ENCODE measurements around the gene NFS1. TPM values are rescaled to one million over a fixed set of nuclear protein-coding genes. Genes with fewer than 3 reads are reported as not detected.

Gene NFS1
- total RNA-seq, 4 donors from 2014 or later = 25.3 to 63.3 (median 32.7) TPM

DNA sequence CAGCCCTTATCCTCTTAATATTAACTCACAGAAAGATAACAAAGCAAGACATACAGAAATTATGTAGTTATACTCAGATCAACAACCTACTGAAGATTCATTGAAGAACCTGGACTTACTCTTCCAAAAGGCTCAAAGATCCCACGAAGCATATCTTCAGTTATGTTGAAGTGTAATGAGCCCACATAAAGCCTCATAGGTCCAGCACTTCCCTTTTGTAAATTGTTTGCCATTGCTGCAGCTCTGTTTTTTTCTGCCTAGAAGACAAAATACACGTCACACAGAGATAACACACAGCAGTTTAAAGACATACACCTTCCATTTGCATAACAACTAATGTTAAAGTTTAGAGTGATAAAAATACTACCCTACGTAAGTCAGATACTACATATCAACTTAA lies 22.5 kb upstream of the NFS1 start:
- Histone ChIP-seq H3K36me3 (peaks cover 95 to 100% (median 98%) of the 10 kb centered on the region in 4 donors), H3K27me3 (no peaks in the 10 kb centered on the region), H3K9me3 (no peaks in the 10 kb centered on the region), H3K27ac (replicated peaks in 1 of 4) (no peak overlapping the region), H3K4me3 (no peak overlapping the region), H3K4me1 (peaks cover 25 to 68% (median 37%) of the 10 kb centered on the region in 4 donors)
- intact Hi-C loops (cut with DNase I) = no loop called here
- 66% methylated on average over 3 of the region's 3 CpGs for WGBS
- no peak for TF ChIP-seq POLR2AphosphoS5 (IDR thresholded peaks at IDR 0.05)
- no peak for TF ChIP-seq EP300 (IDR thresholded peaks at IDR 0.05)
- TF ChIP-seq POLR2A (IDR thresholded peaks at IDR 0.05; ENCODE audit: low read depth) = no peak
- no peak for TF ChIP-seq CTCF (IDR thresholded peaks at IDR 0.05)
- no peak for DNase-seq (ENCODE audit: extremely low spot score)

DNA sequence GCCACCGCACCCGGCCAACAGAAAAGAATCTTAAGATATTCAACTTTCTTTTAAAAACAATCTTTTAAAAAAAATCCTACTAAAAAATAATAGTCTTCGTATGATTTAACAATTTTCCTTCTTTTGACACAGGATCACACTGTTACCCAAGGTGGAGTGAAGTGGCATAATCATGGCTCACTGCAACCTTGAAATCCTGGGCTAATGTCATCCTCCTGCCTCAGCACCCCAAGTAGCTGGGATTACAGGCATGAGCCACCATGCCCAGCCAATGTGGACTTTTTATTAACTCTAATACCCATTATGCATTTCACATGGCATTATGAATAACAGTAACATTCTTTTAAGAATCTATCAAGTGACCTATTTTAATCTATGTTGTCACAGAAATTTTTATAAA lies 22.1 kb upstream of the NFS1 start:
- WGBS = 87% methylated on average over 3 of the region's 3 CpGs
- no peak for TF ChIP-seq EP300 (IDR thresholded peaks at IDR 0.05)
- TF ChIP-seq POLR2AphosphoS5 (IDR thresholded peaks at IDR 0.05) = no peak
- TF ChIP-seq CTCF (IDR thresholded peaks at IDR 0.05) = no peak
- TF ChIP-seq POLR2A (IDR thresholded peaks at IDR 0.05; ENCODE audit: low read depth) = no peak
- peaks cover 25 to 72% (median 37%) of the 10 kb centered on the region in 4 donors for H3K4me1 ChIP-seq
- no peaks in the 10 kb centered on the region for H3K27me3 ChIP-seq
- intact Hi-C loops (cut with DNase I) = no loop called here
- no peaks in the 10 kb centered on the region for H3K9me3 ChIP-seq
- H3K36me3 ChIP-seq = peaks cover 95 to 100% (median 98%) of the 10 kb centered on the region in 4 donors
- H3K4me3 ChIP-seq = no peak overlapping the region
- no peak for DNase-seq (ENCODE audit: extremely low spot score)
- no peak overlapping the region for H3K27ac ChIP-seq (replicated peaks in 1 of 4)

DNA sequence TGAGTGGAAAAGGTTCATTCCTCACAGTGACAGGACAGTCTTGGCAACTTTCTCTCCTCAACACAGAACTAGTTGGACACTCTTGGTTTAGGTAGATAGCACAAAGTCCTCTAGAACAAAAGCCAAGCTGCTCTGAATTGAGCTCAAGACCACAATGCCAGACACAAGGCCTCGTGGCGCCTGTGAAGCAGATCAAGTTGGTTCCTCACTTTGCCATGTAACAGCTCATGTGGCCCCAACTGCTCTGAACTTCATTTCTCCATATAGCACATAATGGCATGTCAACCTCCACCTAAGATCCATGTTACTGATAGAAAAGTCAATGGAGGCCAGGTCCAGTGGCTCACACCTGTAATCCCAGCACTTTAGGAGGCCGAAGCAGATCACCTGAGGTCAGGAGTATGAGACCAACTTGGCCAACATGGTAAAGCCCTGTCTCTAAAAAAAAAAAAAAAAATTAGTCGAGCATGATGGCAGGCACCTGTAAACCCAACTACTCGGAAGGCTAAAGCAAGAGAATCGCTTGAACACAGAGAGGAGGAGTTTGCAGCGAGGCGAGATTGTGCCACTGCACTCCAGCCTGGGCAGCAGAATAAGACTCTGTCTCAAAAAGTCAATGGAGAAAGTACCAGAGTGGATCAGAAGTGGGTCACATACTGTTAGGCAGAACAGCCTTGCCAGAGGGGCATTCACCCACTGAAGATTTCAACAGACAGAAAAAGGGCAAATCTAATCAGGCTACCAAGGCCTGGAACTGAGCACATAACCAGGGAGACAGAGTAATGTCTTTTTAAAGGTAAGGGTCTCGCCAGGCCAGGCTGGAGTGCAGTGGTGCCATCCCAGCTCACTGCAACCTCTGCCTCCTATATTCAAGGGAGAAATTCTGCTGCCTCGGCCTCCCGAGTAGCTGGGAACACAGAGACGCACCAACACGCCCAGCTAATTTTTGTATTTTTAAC lies 21.3 kb upstream of the NFS1 start:
- H3K4me1 ChIP-seq = peaks cover 31 to 78% (median 37%) of the 10 kb centered on the region in 4 donors
- H3K9me3 ChIP-seq = no peaks in the 10 kb centered on the region
- peaks cover 95 to 100% (median 98%) of the 10 kb centered on the region in 4 donors for H3K36me3 ChIP-seq
- no peaks in the 10 kb centered on the region for H3K27me3 ChIP-seq
- intact Hi-C loops (cut with DNase I) = no loop called here
- WGBS = 88% methylated on average over 13 of the region's 13 CpGs
- no peak for DNase-seq (ENCODE audit: extremely low spot score)
- TF ChIP-seq POLR2A (IDR thresholded peaks at IDR 0.05; ENCODE audit: low read depth) (no peak), EP300 (IDR thresholded peaks at IDR 0.05) (no peak), POLR2AphosphoS5 (IDR thresholded peaks at IDR 0.05) (no peak), CTCF (IDR thresholded peaks at IDR 0.05) (no peak)
- H3K27ac ChIP-seq (replicated peaks in 1 of 4) = peak overlapping the region in 2 of 4 donors; percentile 1 to 10
- no peak overlapping the region for H3K4me3 ChIP-seq

GRCh38 chr20:35719717-35720116 lies 20.6 kb upstream of the NFS1 start:
- Histone ChIP-seq H3K4me1 (peaks cover 37 to 83% (median 37%) of the 10 kb centered on the region in 4 donors), H3K27ac (replicated peaks in 1 of 4) (no peak overlapping the region), H3K9me3 (no peaks in the 10 kb centered on the region), H3K4me3 (no peak overlapping the region), H3K27me3 (no peaks in the 10 kb centered on the region), H3K36me3 (peaks cover 95 to 100% (median 98%) of the 10 kb centered on the region in 4 donors)
- TF ChIP-seq EP300 (IDR thresholded peaks at IDR 0.05) = no peak
- TF ChIP-seq CTCF (IDR thresholded peaks at IDR 0.05) = no peak
- no peak for TF ChIP-seq POLR2A (IDR thresholded peaks at IDR 0.05; ENCODE audit: low read depth)
- DNase-seq (ENCODE audit: extremely low spot score) = no peak
- intact Hi-C loops (cut with DNase I) = no loop called here
- WGBS = 67% methylated on average over 8 of the region's 8 CpGs

All from esophagus muscularis mucosa (tissue), 4 donors.